UCSD-AML1 (cell line): Measurements from ENCODE around the gene TRIM32.

Source experiments
- DNase-seq: peaks from one replicate; lab custom pipeline; 2025; ENCODE audit not compliant: unreplicated experiment; lab: John Stamatoyannopoulos, UW

TRIM32 gene

DNA sequence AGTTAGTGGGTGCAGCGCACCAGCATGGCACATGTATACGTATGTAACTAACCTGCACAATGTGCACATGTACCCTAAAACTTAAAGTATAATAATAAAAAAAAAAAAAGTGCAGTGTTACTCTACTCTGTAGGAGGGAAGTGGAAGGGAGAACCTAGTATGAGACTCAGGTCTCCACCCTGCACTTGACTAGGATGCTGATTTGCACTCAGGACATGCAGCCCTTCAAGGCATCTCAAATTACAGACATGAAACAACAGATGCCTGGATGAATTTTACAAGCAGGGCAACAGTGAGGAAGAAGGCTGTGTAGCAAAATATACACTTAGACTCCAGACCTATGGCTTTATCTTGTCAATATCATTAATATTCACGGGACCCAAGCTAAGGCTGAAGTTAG lies 16.5 kb downstream of the TRIM32 start:
- no peak for DNase-seq

- DNase-seq: no peak
These were observed 17.4 kb downstream of the TRIM32 start for GRCh38 chr9:116704470-116704869.

- DNase-seq: no peak
These were observed 18.4 kb downstream of the TRIM32 start for GRCh38 chr9:116705531-116705930.

GRCh38 chr9:116706310-116707290 lies 19.5 kb downstream of the TRIM32 start:
- DNase-seq: no peak

DNA sequence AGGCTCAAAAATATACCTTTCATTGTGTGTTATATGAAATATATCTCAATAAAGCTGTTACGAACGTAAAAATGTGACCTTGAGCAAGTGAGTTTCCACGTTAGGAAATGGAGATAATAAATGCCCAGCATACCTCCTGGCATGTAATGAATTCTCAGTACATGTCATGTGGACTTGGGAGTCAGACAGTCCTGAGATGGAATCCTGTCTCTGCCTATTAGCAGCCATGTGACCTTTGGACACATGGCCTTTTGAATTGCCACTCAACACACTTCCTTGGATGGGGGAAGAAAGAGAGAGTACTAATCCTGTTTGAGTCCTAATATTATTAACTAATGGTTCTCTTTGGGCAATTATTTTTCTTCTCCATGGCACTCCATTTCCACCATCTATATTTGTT lies 25.7 kb downstream of the TRIM32 start:
- DNase-seq: no peak

GRCh38 chr9:116713271-116713670 lies 26.2 kb downstream of the TRIM32 start:
- no peak for DNase-seq

DNA sequence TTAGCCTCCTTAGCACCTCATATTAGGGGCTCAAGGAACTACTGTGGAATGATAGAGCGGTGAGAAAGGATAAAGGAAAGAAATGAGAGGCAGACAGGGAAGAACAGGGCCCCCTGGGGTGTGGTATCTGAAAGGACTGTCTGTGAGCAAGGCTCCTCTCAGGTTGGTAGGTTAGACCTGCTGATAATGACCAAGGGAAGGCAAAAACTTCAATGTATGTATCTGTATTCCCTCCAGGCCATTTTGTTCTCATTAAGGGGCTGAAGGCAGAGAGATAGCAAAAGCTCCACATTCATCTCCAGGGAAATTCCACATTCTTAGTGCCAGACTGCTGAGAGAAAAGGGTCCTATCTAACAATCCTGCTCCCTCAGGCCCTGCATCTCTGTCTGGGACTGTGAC lies 28.6 kb downstream of the TRIM32 start:
- no peak for DNase-seq

DNA sequence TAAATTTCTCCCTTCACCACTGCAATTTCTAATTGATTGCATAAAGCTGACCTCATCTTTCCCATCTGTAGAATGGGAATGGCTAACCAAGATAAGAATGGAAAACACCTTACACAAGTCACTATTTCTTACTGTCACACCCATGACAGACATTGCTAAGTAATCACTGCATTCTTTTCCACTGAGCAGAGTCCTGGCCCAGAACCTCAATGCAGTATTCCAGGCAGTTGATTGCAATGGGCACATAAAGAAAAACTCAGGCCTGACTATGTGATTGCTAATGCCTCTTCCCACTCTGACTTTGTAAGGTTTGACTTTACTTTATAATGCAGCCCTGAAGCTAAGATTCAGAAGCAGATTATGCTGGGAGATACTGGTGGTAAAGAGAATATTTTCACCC lies 29.3 kb downstream of the TRIM32 start:
- no peak for DNase-seq

- no peak for DNase-seq
These were observed 30.0 kb downstream of the TRIM32 start for GRCh38 chr9:116717150-116717549.

DNA sequence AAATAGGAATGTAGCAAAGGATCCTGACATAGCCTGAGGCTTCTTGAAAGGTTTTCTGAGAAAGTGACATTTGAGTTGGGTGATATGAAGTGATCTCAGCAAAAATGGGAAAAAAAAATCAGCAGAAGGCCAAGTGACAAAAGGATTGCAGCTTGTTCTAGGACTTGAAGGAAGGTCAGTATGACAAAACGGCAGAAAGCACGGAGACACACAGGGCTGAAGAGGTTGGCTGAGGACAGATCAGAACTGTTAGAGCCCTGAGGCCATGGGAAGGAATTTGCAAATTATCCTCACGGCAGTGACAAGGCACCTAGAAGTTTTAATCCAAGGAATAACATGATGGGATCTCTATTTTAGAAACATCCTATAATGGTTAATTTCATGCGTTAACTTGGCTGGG lies 31.0 kb downstream of the TRIM32 start:
- no peak for DNase-seq

- DNase-seq: no peak
These were observed 33.0 kb downstream of the TRIM32 start for GRCh38 chr9:116720111-116720510.

- no peak for DNase-seq
These were observed 34.3 kb downstream of the TRIM32 start for GRCh38 chr9:116721411-116721810.

DNA sequence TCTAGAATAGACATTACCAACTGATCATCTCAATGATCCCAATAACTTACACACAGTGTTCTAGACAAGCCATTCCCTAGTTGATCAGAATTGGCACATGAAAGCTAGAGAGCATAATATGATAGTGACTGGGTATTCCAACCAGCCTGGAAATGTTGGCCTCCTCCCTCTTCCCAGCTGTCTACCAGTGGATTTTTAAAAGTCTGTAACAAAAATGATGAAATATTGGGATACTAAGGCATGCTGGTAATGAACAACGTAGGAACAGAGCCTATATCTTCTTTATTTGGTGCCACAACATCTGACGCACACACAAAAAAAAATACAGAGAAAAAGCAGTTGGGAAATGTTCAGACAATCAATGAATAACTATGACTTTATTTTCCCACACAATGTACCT lies 34.8 kb downstream of the TRIM32 start:
- no peak for DNase-seq

DNA sequence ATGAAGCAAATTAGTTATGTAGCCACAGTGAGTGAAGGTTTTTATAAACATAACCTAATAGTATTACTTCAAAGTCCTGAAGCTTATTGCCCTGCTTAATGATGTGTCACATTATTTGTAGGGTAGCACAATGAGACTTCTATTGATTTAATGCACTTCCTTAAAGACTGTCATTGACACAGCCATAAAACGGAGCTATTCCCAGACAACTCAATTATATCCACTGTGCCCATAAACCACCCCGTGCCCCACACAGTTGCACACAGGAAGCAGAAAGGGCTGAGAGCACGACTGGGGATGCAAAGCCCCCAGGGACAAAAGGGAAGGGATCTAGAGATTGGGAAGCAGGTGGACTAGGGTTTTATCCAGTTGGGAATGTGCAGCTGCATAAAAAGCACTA lies 37.0 kb downstream of the TRIM32 start:
- DNase-seq: no peak

GRCh38 chr9:116726602-116727001 lies 39.5 kb downstream of the TRIM32 start:
- no peak for DNase-seq

DNA sequence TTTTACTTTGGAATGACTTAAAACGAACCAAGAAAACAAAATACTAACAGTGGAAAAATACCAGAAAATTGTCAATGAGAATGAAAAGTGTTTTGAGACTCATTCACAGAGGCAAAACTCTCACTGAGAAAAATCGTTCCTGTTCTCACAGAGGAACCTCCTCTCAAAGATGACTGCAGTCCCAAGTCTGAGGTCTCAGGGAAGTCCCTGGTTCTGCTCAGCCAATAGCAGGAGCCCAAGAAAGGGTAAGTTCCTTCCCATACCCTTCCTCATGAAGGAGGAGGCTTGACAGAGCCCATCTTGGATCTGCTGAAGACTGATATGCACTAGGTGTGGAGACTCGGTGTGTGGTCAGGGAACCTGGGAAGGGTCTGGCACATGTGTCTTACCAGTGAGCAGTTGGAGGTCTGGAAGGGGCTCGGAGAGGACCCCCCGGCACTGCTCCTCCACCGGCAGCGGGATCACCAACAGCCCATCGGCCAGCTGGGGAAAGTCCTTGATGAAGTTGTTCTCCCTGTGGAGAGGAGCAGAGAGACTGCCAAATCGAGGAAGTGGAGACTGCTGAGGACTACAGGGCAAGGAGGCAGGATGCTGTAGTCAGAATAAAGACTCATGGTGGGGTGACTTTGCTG lies 46.0 kb downstream of the TRIM32 start:
- no peak for DNase-seq

DNA sequence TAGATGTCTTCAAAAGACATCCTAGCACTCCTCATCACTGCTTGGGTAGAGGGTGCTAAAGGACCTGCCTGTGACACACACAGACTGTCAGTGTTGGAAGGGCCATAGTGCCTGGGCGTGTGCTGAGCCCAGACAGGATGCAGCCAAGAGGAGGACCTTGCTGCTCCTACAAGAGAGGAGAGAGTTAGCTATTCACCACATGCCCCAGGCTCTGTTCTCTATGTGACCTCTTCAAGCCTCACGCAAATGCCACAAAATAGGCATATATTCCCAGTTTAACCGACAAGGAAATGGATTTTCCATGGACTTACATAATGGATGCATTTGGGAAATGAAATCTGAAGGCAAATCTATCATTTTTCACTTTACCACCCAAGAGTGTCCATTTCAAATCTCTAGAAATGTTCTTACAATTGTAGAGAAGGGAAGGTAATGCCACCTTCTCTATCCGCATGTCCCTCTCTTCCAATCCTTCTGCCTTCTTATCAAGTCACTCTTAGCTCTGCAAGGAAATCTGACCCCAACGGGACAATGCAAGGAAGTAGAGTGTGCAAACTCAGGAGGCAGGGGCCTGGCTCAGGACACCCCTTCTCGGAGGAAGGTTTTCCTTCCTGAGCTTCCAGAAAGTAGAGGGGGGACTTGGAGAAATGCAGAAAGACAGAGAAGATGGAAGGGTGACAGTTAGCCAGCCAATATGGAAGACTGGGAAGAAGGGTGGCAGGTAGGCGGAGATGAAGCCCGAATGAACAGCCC lies 49.5 kb downstream of the TRIM32 start:
- no peak for DNase-seq

DNA sequence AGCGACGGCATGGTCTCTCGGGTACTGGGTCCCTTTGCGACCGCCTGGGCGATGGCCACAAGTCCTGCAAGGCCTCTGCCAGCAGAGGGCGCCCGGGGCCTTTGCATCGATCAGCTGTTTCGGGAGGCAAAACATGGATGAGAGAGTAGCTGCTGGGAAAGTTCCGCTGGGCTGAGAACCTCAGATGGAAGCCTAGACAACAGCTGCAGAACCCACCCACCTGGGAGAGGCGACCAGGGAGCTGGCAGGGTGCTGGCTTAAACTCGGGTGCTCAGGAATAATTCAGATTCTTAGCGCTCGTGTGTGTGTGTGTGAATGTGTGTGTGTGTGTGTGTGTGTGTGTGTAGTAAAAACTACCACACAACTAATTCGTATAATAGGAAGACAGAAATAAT lies 50.0 kb downstream of the TRIM32 start:
- peak; percentile 80 for DNase-seq

GRCh38 chr9:116741086-116741740 lies 54.1 kb downstream of the TRIM32 start:
- no peak for DNase-seq

- DNase-seq: no peak
These were observed 54.6 kb downstream of the TRIM32 start for GRCh38 chr9:116741742-116742141.

- DNase-seq: no peak
These were observed 62.1 kb downstream of the TRIM32 start for GRCh38 chr9:116749176-116749575.
